GM19238 (cell line): Measurements from ENCODE around the gene GOLGA5.
"Not testable (repeated sequence)": the region's sequence is repeated elsewhere in the genome, so short reads cannot be mapped to it uniquely, and the experiment has no call there.

Source experiments
- DNase-seq: peaks from one replicate; pipeline ENCODE4 v3.0.0; 2011; ENCODE audit warnings: low spot score; ENCODE audit not compliant: insufficient read length

Gene GOLGA5

DNA sequence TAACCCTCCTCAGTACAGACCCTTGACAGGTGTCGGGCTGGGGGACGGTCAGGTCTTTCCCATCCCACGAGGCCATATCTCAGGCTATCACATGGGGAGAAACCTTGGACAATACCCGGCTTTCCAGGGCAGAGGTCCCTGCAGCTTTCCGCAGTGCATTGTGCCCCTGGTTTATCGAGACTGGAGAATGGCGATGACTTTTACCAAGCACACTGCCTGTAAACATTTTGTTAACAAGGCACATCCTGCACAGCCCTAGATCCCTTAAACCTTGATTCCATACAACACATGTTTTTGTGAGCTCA lies 26.4 kb downstream of the GOLGA5 start:
- not testable (repeated sequence) for DNase-seq

- no peak for DNase-seq
These were observed 36.8 kb downstream of the GOLGA5 start for GRCh38 chr14:92830902-92831301.

- no peak for DNase-seq
These were observed 38.1 kb downstream of the GOLGA5 start for GRCh38 chr14:92832137-92832700.

DNA sequence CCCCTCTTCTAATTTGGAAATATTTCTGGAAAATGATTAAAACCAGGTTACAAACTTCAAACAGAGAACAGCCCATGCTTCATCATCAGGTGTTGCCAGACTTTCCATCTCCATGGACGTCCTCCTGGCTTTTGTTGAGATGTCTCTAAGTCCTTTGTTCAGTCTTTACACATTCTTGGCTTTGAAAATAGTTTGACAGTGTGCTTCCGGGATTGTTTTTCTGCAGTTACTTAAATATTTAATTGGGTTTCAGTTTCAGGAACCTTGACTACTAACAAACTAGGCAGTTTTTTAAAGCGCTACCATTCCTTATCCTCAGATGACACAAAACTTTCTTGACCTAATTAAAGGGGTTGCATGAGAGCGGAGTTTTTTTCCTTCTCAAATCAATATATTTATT lies 47.8 kb downstream of the GOLGA5 start:
- DNase-seq: no peak

DNA sequence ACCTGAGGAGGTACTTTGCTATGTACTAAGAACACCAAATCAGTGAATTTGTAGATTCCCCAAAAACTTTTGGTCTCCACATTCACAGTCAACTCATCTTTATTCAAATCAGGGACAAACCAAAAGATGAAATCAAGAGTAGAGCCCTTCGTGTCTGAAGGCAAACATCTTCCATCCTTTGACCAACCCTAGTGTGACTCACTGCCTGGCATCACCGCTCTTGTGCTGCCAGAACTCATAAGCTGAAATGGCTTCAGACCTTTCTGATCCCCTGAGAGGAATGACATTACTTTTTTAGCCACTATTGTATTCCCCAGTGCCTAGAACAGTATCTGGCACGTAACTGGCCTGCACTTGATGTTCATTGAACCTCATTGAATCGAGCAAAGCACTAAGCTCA lies 50.1 kb downstream of the GOLGA5 start:
- no peak for DNase-seq

DNA sequence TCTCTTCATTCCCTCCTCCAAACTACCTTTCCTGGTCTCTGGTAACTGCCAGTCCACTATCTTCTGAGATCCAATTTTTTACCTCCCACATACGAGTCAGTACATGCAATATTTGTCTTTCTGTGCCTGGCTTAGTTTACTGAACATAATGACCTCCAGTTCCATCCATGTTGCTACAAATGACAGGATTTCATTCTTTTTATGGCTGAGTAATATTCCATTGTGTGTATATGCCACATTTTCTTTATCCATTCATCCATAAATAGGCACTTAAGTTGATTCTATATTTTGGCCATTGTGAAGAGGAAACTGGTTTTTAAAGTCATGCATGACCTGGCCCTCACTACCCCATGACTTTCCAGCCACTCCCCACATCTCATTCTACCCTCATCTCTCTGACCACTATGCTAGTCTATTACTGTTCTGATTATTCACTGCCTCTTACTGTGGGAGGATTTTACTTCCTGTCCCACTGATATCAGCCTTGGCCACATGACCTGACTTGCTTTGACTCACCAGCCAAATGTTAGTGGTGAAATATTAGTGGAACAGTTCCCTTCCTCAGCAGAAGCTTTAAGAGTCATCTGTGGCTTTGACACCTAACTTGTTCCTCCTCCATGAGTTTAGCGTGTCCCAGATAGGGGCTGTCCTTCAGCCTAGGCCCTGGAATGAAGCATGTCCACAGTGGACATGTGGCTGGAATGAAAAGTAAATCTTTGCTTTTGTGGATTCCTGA lies 52.2 kb downstream of the GOLGA5 start:
- DNase-seq: peak; percentile 26

GRCh38 chr14:92847278-92847677 lies 53.2 kb downstream of the GOLGA5 start:
- DNase-seq: no peak

DNA sequence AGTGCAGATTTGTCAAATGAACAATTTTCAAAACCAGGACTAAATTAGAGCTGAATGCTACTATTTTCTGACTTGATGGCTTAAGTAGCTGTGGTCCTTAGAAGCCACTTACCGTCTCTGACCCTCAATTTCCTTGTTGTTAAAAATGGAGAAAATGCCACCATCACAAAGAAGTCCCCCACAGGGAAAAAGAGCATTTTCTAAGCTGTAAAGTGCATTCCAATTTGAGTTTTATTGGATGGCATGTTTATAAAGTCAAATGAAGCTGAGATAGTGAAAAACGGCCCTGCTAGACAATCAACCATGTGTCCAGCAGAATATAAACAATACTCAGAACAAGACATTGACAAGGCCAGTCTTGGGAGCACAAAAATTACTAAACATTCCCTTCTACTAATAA lies 53.6 kb downstream of the GOLGA5 start:
- no peak for DNase-seq

DNA sequence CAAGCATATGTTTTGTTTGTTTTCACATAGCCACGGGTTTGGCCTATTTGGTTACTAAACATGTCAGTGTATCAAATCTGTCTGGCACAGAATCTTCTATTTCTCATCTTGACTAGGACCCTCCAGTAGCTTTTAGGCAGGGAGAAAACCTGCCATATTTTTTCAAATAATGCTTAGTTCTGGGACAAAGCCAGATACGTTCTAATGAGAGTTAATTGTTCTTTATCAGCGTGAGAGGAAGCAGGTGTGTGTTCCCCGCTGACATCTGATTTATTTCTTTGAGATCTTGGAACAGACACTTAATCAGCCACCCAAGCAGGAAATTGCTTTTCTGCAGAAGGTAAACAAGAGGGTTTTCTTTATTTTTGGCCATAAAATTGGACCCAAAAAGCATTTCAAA lies 54.8 kb downstream of the GOLGA5 start:
- DNase-seq: no peak

DNA sequence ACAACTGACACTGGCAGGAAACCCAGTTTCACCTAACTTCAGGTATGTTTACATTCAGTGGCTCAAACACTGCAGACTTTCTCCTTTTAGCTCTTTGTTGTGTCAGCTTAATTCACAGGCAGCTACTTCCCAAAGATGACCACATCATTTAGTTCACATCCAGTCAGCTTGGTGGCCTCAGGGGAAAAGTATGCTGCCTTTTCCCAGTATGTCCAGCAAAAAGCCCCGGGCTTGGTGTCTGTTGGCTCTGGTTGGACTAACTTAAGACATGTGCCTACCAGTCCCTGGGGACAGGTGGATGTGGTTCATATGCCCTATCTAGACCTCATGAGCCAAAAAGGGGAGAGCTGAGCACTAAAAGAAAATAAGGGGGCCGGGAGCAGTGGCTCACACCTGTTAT lies 56.4 kb downstream of the GOLGA5 start:
- no peak for DNase-seq

DNA sequence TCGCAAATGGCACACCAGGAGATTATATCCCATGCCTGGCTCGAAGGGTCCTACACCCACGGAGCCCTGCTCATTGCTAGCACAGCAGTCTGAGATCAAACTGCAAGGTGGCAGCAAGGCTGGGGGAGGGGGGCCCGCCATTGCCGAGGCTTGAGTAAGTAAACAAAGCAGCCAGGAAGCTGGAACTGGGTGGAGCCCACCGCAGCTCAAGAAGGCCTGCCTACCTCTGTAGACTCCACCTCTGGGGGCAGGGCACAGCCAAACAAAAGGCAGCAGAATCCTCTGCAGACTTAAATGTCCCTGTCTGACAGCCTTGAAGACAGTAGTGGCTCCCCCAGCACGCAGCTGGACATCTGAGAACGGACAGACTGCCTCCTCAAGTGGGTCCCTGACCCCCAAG lies 59.0 kb downstream of the GOLGA5 start:
- DNase-seq: not testable (repeated sequence)

DNA sequence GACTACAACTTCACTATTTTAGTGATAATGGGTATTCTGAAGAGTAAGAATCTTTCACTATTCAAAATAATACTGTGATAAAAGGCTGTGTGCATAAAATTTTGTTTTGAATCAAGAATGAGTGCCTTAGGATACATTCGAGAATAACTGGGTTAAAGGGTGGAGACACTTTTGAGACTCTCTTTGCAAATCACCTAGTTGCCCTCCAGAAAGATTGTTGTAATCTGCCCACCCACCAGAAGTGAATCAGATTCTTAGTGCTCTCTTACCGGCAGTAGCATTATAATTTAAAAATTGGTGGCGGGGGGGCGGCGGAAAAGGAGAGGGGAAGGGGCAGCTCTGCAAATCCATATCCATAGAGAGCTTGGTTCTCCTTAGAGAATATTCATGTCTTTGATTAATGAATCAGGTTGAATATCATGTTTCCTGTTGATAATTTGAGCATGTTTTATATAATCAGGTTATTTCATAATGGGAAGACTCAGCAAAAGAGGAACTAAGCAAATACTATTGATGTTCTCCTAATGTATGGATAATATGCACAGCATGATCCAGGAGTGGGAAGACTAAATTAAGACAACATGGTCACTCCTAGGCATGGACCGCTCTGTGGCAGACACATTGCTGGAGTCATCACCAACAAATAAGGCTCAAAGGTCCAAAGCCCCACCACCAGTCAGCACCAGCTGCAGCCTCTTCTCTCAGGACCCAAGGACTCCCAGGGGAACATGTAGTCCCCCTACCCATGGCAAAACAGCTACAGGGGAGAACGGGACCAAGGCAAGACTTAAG lies 66.1 kb downstream of the GOLGA5 start:
- DNase-seq: no peak

GRCh38 chr14:92861856-92862745 lies 68.0 kb downstream of the GOLGA5 start:
- no peak for DNase-seq

DNA sequence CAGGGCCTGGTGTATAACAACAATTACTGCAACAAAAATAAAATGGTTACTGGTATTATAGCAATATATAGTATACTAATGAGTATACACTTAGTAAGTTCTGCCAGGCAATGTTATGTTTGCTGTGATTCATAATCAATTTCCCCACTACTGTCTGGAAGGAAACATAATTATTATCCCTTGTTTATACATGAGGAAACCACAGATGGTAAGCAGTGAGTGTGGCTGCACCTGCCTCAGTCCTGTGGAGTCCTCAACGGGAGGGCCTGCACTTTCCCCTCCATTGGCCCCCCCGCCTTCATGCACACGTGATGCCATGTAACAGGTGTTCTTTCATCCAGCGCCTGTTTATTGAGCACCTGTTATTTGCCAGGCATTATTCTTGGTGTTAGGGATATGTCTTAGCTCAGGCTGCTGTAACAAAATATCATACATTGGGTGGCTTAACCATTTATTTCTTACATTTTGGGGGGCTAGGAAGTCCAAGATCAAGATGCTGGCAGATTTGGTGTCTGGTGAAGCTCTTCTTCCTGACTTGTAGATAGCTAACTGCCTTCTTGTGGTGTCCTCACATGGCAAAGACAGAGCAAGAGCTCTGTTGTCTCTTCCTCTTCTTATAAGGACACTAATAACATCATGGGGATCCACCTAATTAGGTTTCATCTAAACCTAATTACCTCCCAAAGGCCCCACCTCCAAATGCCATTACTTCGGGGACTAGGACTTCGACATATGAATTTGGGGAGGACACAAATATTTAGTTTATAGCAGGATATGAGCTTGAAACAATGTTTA lies 69.4 kb downstream of the GOLGA5 start:
- no peak for DNase-seq

- no peak for DNase-seq
These were observed 71.6 kb downstream of the GOLGA5 start for GRCh38 chr14:92865674-92866073.

DNA sequence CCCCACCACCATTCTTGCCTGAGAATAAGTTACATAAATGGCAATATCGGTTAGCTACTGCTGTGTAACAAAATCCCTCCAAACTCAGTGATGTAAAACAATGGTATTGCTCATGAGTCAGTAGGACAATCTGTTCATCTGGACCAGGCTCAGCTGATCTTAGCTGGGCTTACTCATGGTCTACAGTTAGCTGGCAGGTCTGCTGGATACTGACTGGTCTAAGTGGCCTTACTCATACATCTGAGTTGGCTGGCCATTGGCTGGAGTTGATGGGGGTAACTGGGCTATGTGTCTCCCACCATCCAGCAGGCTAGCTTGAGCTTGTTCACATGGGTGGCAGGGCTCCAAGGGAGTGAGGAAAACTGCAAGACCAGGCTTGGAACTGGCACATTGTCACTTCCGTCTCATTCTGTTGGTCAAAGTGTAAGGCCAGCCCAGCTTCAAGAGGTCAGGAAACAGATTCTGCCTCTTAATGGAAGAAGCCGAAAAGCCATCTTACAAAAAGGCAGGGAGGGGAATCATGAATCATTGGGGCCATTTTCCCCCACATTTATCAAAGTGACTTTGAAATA lies 72.2 kb downstream of the GOLGA5 start:
- no peak for DNase-seq

DNA sequence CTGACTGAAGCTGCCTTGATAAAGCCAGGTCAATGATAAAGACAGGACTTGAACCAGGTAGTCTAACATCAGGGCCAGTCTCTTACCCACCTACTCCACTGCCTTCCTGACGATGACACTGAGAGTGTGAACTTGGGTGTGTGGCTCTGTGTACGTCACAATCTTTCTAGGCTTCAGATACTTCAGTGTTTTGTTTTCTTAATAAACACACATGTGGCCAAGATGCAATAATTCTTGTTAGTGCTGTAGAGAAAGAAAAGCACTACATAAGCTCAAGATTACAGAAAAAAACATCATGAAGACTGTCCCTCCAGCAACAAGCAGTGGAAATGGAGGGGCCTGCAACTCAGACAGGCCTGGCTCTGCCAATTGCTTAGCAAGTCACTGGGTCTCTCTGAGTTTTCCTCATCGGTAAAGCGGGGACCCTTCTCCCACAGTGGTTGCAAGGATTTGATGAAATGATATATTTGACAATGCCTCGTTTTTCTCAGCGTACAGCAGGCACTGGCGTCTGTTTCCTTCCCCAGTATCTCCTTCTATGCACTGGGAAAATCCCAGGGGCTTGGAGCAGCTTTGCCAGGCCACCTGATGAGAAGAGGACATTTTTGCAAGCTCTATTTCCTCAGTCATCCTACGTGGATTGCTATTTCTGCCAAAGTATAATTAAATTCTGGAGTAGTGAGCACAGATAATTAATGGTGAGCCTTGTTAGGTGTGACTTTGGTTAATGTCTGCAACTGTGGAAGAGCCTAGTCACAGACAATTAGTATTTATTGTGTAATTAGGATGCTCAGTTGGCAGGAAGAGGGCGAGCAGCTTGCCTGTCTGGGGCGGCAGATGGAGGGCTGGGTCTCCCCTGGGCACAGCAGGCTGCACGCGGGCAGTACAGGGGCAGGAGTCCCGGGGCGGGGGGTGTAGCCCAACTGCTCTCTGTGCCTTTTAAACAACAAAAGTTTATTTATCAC lies 73.1 kb downstream of the GOLGA5 start:
- DNase-seq: no peak

DNA sequence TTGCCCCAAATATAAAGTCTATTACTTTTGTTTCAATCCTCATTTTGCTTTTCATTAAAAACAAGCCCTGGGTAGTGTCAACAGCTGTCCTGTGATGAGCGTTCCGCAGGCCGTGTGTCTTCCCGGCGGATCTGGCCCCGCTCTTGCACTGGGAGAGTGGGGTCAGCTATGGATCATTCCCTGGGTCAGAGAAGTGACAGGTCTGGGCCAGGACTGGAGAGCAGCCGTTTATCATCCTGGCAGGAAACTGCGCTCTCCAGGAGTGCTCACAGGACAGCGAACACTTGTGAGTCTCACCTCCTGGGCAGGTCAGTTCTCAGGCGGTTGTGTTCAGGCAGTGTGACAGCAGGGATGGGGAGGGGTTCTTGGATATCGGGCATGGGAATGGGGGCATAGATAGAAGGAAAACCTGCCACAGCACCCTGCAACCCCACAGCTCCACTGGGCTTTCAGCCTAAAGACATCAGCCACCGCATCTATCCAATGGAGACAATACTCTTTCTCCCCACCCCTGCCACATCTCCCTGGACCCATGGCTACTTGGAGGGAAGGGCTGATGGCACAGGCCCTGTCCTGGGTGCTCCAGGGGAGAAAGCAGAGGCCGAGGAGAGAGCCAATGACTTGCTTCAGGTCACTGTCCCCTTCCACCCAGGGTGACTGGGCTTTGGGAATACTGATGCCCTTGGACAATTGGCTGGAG lies 81.0 kb downstream of the GOLGA5 start:
- no peak for DNase-seq
